Raji (cell line): ENCODE measurements around the gene SCD.

Source experiments
- POLR2A ChIP-seq: IDR thresholded peaks from 2 replicates; pipeline ENCODE4 v1.6.1; 2011; ENCODE audit warnings: low read depth, low read length, control low read depth; ENCODE audit not compliant: insufficient read depth

SCD gene

DNA sequence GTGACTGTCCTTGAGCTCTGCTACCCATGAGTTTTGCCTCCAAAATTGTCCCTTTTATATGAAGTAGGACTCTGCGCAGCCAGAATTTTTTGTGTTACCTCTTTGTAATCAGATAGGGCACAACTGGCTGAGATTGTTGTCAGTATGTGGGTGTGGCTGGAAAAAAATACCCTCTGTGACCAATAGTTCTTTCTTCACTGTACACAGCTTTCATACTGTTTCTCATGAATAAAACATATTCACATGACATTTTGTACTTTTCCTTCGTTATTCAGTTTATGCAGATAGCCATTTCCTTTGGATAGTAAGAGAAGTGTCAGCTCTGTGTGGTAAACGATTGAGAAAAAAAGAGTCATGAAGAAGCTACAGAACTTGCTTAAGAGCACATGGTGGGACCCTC is 66.1 kb downstream of the SCD start:
- no peak for TF ChIP-seq POLR2A
